Naive thymus-derived CD4-positive, alpha-beta T cell (primary cell): ENCODE measurements around the gene SLC26A3. TPM values are rescaled to one million over a fixed set of nuclear protein-coding genes. Genes with fewer than 3 reads are reported as not detected.

Experiments used
- ATAC-seq: fragments of 150-1000 bp; cut with Tn5 transposase; 2 replicates; pipeline ENCODE4 v1.10.0; 2021; ENCODE audit warnings: mild to moderate bottlenecking, moderate library complexity
- CTCF ChIA-PET: fragments of 350-600 bp; sonication (Branson Sonifier 250); formaldehyde crosslinking; loops from one replicate; lab custom pipeline; 2021; ENCODE audit warnings: antibody characterized with exemption; lab: Charles Lee
- POLR2A ChIA-PET: fragments of 350-600 bp; sonication (Branson Sonifier 250); formaldehyde crosslinking; loops from one replicate; lab custom pipeline; 2021; ENCODE audit warnings: antibody characterized with exemption, inconsistent platforms; lab: Charles Lee
- DNase-seq, 9 donors: peaks; one replicate each; pipeline versions ENCODE4 v3.0.0 to v3.0.0-alpha.2; 2020 to 2022; ENCODE audit warnings: mixed read lengths in 1 of 9
- H3K27ac ChIP-seq: one replicate; pipeline ENCODE4 v1.7.0; 2013; ENCODE audit warnings: mild to moderate bottlenecking, low read depth, low read length, moderate library complexity
- H3K27me3 ChIP-seq, 2 donors: one replicate each; pipeline ENCODE4 v1.7.0; 2013; ENCODE audit warnings: low read length in 2 of 2, mild to moderate bottlenecking in 2 of 2, moderate library complexity in 2 of 2; ENCODE audit not compliant: control insufficient read depth in 2 of 2, insufficient read depth in 2 of 2
- H3K36me3 ChIP-seq, 3 experiments: 1 replicate in 2 of 3; 2 replicates in 1 of 3; pipeline ENCODE4 v1.7.0; 2013; ENCODE audit warnings: low read length in 3 of 3, mild to moderate bottlenecking in 3 of 3, moderate library complexity in 1 of 3; ENCODE audit not compliant: insufficient read depth in 3 of 3, control insufficient read depth in 2 of 3
- H3K4me1 ChIP-seq, 2 donors: one replicate each; pipeline ENCODE4 v1.7.0; 2013; ENCODE audit warnings: low read length in 2 of 2, mild to moderate bottlenecking in 2 of 2, moderate library complexity in 1 of 2; ENCODE audit not compliant: control insufficient read depth in 2 of 2, insufficient read depth in 2 of 2
- H3K4me3 ChIP-seq: 2 replicates; pipeline ENCODE4 v1.7.0; 2013; ENCODE audit warnings: mild to moderate bottlenecking, low read length
- H3K9me3 ChIP-seq, 3 experiments: 1 replicate in 2 of 3; 2 replicates in 1 of 3; pipeline ENCODE4 v1.7.0; 2013; ENCODE audit warnings: low read length in 3 of 3; ENCODE audit not compliant: control insufficient read depth in 2 of 3
- H3K27ac Mint-ChIP-seq, 9 donors: one replicate each; pipeline ENCODE4 v1.8.0; 2020 to 2022; ENCODE audit warnings: mixed read lengths in 9 of 9, mild to moderate bottlenecking in 8 of 9, moderate library complexity in 5 of 9, inconsistent platforms in 2 of 9
- H3K27me3 Mint-ChIP-seq, 5 donors: one replicate each; pipeline ENCODE4 v1.8.0; 2021 to 2022; ENCODE audit warnings: mixed read lengths in 5 of 5, mild to moderate bottlenecking in 1 of 5
- H3K36me3 Mint-ChIP-seq, 5 donors: one replicate each; pipeline ENCODE4 v1.8.0; 2020 to 2022; ENCODE audit warnings: mixed read lengths in 5 of 5, mild to moderate bottlenecking in 3 of 5, inconsistent platforms in 1 of 5
- H3K4me1 Mint-ChIP-seq, 7 donors: one replicate each; pipeline ENCODE4 v1.8.0; 2020 to 2022; ENCODE audit warnings: mixed read lengths in 7 of 7, mild to moderate bottlenecking in 3 of 7, inconsistent platforms in 1 of 7
- H3K4me3 Mint-ChIP-seq, 10 donors: one replicate each; pipeline ENCODE4 v1.8.0; 2020 to 2022; ENCODE audit warnings: mild to moderate bottlenecking in 10 of 10, mixed read lengths in 10 of 10, moderate library complexity in 6 of 10, inconsistent platforms in 2 of 10
- H3K9me3 Mint-ChIP-seq, 11 donors: one replicate each; pipeline ENCODE4 v1.8.0; 2020 to 2022; ENCODE audit warnings: mixed read lengths in 11 of 11, mild to moderate bottlenecking in 4 of 11, inconsistent platforms in 1 of 11, moderate library complexity in 1 of 11
- intact Hi-C, 2 donors: fragments of 100-400 bp; cut with micrococcal nuclease; formaldehyde crosslinking; loops; one replicate each; pipeline ENCODE4 v1.15.1; 2023
- polyA plus RNA-seq, 2 donors: library from polyadenylated mRNA; unstranded; fragments of 300-500 nt; fragmentation: Illumina TruSeq; gene quantifications; one replicate each; pipeline ENCODE4 v1.2.3, GENCODE V29; 2021
- total RNA-seq, 6 experiments: library from RNA in 5 of 6; stranded (reverse) in 5 of 6; gene quantifications; 1 replicate in 5 of 6; 2 replicates in 1 of 6; pipeline ENCODE4 v1.2.3 and lab custom pipeline; 2021 to 2026

SLC26A3 gene
- total and polyA plus RNA-seq, 7 experiments from 2014 or later, result not detected

DNA sequence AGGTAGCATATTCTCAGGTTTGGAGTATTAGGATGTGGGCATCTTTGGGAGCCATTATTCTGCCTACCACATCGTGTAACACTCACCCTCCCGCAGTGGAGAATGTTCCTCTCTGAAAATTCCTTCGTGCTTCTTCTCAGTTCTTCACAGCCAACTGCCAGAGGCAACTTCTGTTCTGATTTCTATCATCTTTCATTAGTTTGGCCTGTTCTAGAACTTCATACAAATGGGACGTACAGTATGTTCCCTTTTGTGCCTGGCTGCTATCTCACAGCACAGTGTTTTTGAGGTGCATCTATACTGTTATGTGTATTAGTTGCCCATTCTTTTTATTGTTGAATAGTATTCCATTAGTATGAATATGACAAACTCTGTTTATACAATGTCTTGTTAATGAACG is 8.9 kb upstream of the SLC26A3 start:
- peaks cover 0 to 4% (median 0%) of the 10 kb centered on the region in 5 donors for H3K36me3 Mint-ChIP-seq
- no peaks in the 10 kb centered on the region for H3K4me1 ChIP-seq
- intact Hi-C loops, result no loop called here
- no peak overlapping the region for H3K4me3 ChIP-seq
- ChIA-PET CTCF (no interaction called here), POLR2A (no interaction called here)
- no peak overlapping the region for H3K27ac Mint-ChIP-seq
- ATAC-seq, result no peak
- no peak for DNase-seq
- H3K27me3 ChIP-seq, result no peaks in the 10 kb centered on the region
- peaks cover 0 to 5% (median 0%) of the 10 kb centered on the region in 11 donors for H3K9me3 Mint-ChIP-seq
- H3K9me3 ChIP-seq, result no peaks in the 10 kb centered on the region
- H3K4me1 Mint-ChIP-seq, result peaks cover 0 to 11% (median 0%) of the 10 kb centered on the region in 7 donors
- no peak overlapping the region for H3K4me3 Mint-ChIP-seq
- no peak overlapping the region for H3K27ac ChIP-seq
- H3K36me3 ChIP-seq, result no peaks in the 10 kb centered on the region
- no peaks in the 10 kb centered on the region for H3K27me3 Mint-ChIP-seq

DNA sequence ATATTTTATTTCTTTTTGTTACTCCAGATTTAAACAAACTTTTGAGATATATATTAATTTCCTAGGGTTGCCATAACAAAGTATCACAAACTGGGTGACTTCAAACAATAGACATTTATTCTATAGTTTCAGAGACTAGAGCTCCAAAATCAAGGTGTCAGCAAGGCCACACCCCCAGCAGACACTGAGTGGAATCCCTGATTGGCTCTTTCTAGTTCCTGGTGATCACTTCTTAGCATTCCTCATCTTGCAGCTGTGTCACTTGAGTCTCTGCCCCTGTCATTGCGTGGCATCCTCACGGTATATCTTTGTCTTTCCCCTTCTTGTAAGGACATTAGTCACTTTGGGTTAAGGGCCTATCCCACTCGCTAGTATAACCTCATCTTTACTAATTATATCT is 7.6 kb upstream of the SLC26A3 start:
- H3K9me3 Mint-ChIP-seq, result peaks cover 0 to 3% (median 0%) of the 10 kb centered on the region in 11 donors
- H3K9me3 ChIP-seq, result no peaks in the 10 kb centered on the region
- ChIA-PET POLR2A (no interaction called here), CTCF (no interaction called here)
- H3K27ac Mint-ChIP-seq, result no peak overlapping the region
- H3K4me1 Mint-ChIP-seq, result peaks cover 0 to 6% (median 0%) of the 10 kb centered on the region in 7 donors
- no peak overlapping the region for H3K4me3 ChIP-seq
- intact Hi-C loops, result no loop called here
- H3K4me3 Mint-ChIP-seq, result no peak overlapping the region
- H3K27me3 Mint-ChIP-seq, result no peaks in the 10 kb centered on the region
- no peaks in the 10 kb centered on the region for H3K27me3 ChIP-seq
- H3K36me3 ChIP-seq, result no peaks in the 10 kb centered on the region
- no peak overlapping the region for H3K27ac ChIP-seq
- DNase-seq (no peak), ATAC-seq (no peak)
- no peaks in the 10 kb centered on the region for H3K4me1 ChIP-seq
- no peaks in the 10 kb centered on the region for H3K36me3 Mint-ChIP-seq

DNA sequence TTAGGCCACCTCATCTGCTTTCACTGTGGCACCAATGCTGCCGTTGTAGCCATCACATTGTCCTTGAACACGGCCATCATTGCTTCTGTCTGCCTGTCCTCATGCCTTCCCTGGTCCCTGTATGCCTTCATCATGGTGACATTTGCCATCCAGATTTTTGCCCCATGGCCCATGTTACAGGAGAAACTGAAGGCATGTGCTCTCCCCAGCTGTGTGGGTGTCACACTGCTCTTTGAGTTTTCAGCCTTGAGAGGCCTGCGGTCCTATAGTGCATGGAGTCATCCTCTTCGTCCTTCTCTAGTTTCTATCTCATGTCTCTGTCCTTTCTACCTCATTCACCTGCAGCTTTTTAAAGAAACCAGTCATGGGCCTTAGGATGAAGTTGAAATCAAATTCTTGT is 6.2 kb upstream of the SLC26A3 start:
- intact Hi-C loops, result no loop called here
- no peaks in the 10 kb centered on the region for H3K36me3 ChIP-seq

GRCh38 chr7:107799647-107800264 is 3.3 kb downstream of the SLC26A3 start:
- no peaks in the 10 kb centered on the region for H3K9me3 ChIP-seq
- H3K27ac Mint-ChIP-seq, result no peak overlapping the region
- H3K27me3 Mint-ChIP-seq, result peaks cover 0 to 21% (median 13%) of the 10 kb centered on the region in 5 donors
- no peaks in the 10 kb centered on the region for H3K36me3 ChIP-seq
- H3K27ac ChIP-seq, result no peak overlapping the region
- no peaks in the 10 kb centered on the region for H3K4me1 ChIP-seq
- H3K36me3 Mint-ChIP-seq, result peaks cover 0 to 5% (median 0%) of the 10 kb centered on the region in 5 donors
- H3K4me3 Mint-ChIP-seq, result no peak overlapping the region
- CTCF ChIA-PET, result no interaction called here
- intact Hi-C loops, result no loop called here
- no peak overlapping the region for H3K4me3 ChIP-seq
- no peaks in the 10 kb centered on the region for H3K27me3 ChIP-seq
- peaks cover 0 to 3% (median 0%) of the 10 kb centered on the region in 11 donors for H3K9me3 Mint-ChIP-seq
- POLR2A ChIA-PET, result no interaction called here
- DNase-seq (no peak), ATAC-seq (no peak)
- peaks cover 0 to 9% (median 0%) of the 10 kb centered on the region in 7 donors for H3K4me1 Mint-ChIP-seq

More for the DNA sequence above, 6.2 kb upstream of the SLC26A3 start:
- ChIA-PET CTCF (interaction anchor here (0.7 kb wide), 1 partner anchor 27 kb away, joined by 3 read pairs; no protein-coding TSS in a partner anchor), POLR2A (no interaction called here)
- H3K4me3 ChIP-seq, result no peak overlapping the region
- DNase-seq (no peak), ATAC-seq (no peak)
- Mint-ChIP-seq H3K27me3 (peaks cover 0 to 4% (median 0%) of the 10 kb centered on the region in 5 donors), H3K9me3 (peaks cover 0 to 2% (median 0%) of the 10 kb centered on the region in 11 donors), H3K4me3 (no peak overlapping the region), H3K27ac (no peak overlapping the region), H3K4me1 (peaks cover 0 to 7% (median 0%) of the 10 kb centered on the region in 7 donors), H3K36me3 (peaks cover 0 to 3% (median 0%) of the 10 kb centered on the region in 5 donors)
- no peaks in the 10 kb centered on the region for H3K9me3 ChIP-seq
- H3K4me1 ChIP-seq, result no peaks in the 10 kb centered on the region
- no peak overlapping the region for H3K27ac ChIP-seq
- H3K27me3 ChIP-seq, result no peaks in the 10 kb centered on the region

GRCh38 chr7:107792364-107792763 is 10.7 kb downstream of the SLC26A3 start:
- ATAC-seq, result no peak
- Histone ChIP-seq H3K4me1 (no peaks in the 10 kb centered on the region), H3K27ac (no peak overlapping the region), H3K36me3 (no peaks in the 10 kb centered on the region), H3K9me3 (no peaks in the 10 kb centered on the region), H3K27me3 (no peaks in the 10 kb centered on the region), H3K4me3 (no peak overlapping the region)
- H3K9me3 Mint-ChIP-seq, result peaks cover 0 to 1% (median 0%) of the 10 kb centered on the region in 11 donors
- ChIA-PET POLR2A (no interaction called here), CTCF (no interaction called here)
- H3K4me1 Mint-ChIP-seq, result peaks cover 0 to 3% (median 0%) of the 10 kb centered on the region in 7 donors
- no peak overlapping the region for H3K4me3 Mint-ChIP-seq
- intact Hi-C loops, result no loop called here
- no peak overlapping the region for H3K27ac Mint-ChIP-seq
- no peaks in the 10 kb centered on the region for H3K36me3 Mint-ChIP-seq
- no peak for DNase-seq
- H3K27me3 Mint-ChIP-seq, result peaks cover 0 to 25% (median 3%) of the 10 kb centered on the region in 5 donors

DNA sequence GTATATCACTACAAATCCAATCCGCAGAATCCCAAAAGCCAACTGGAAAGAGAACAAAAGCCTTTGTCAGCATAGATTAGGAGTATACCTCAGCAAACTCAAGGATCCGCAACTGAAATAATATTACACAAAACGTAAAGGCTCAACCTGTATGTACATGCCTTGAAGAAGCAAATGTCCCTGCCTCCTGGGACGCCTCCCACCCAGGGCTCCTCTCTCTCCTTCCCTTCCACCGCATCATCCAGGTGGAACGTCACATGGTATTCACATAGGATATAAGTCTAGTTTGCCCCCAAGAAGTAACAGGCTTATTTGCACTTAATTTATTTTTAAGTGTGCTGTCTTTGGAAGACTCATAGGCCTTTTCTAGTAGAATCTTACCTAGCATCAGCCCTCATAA is 13.4 kb downstream of the SLC26A3 start:
- Mint-ChIP-seq H3K36me3 (no peaks in the 10 kb centered on the region), H3K27me3 (peaks cover 0 to 26% (median 3%) of the 10 kb centered on the region in 5 donors), H3K9me3 (no peaks in the 10 kb centered on the region), H3K27ac (no peak overlapping the region), H3K4me1 (peaks cover 0 to 23% (median 11%) of the 10 kb centered on the region in 7 donors), H3K4me3 (no peak overlapping the region)
- ChIA-PET CTCF (no interaction called here), POLR2A (no interaction called here)
- no peaks in the 10 kb centered on the region for H3K9me3 ChIP-seq
- no peak overlapping the region for H3K4me3 ChIP-seq
- no peak overlapping the region for H3K27ac ChIP-seq
- intact Hi-C loops, result no loop called here
- DNase-seq, result no peak
- H3K36me3 ChIP-seq, result no peaks in the 10 kb centered on the region
- H3K27me3 ChIP-seq, result no peaks in the 10 kb centered on the region
- peaks cover 0 to 3% of the 10 kb centered on the region in 2 donors for H3K4me1 ChIP-seq
- ATAC-seq, result no peak

DNA sequence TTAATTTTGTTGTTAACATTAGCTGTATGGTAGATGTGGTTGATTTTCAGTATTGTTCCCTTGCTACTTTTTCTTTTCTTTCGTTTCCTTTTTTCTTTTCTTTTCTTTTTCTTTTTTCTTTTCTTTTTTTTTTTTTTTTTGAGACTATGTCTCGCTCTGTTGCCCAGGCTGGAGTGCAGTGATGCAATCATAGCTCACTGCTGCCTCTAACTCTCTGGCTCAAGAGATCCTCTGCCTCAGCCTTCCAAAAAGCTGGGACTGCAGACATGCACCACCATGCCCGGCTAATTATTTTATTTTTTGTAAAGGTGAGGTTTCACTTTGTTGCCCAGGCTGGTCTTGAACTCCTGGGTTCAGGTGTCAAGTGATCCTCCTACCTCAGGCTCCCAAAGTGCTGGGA is 14.4 kb downstream of the SLC26A3 start:
- POLR2A ChIA-PET, result no interaction called here
- H3K27ac Mint-ChIP-seq, result no peak overlapping the region
- no peak for ATAC-seq
- CTCF ChIA-PET, result interaction anchor here (1.2 kb wide), 1 partner anchor 86 kb away, joined by 3 read pairs; no protein-coding TSS in a partner anchor
- peaks cover 0 to 19% (median 0%) of the 10 kb centered on the region in 5 donors for H3K27me3 Mint-ChIP-seq
- DNase-seq, result no peak
- Histone ChIP-seq H3K9me3 (no peaks in the 10 kb centered on the region), H3K4me1 (peaks cover 0 to 3% of the 10 kb centered on the region in 2 donors), H3K4me3 (no peak overlapping the region), H3K27me3 (no peaks in the 10 kb centered on the region), H3K27ac (no peak overlapping the region), H3K36me3 (no peaks in the 10 kb centered on the region)
- intact Hi-C loops, result no loop called here
- H3K9me3 Mint-ChIP-seq, result no peaks in the 10 kb centered on the region
- no peaks in the 10 kb centered on the region for H3K36me3 Mint-ChIP-seq
- H3K4me1 Mint-ChIP-seq, result peaks cover 0 to 23% (median 11%) of the 10 kb centered on the region in 7 donors
- no peak overlapping the region for H3K4me3 Mint-ChIP-seq
